ENCODE data around the gene SHISAL1. TPM values are rescaled to one million over a fixed set of nuclear protein-coding genes. Genes with fewer than 3 reads are reported as not detected.

SHISAL1 gene
- total and polyA plus RNA-seq, 10 of the 15 experiments (the other 5 are each of a cell fraction or from before 2014, with no cell fraction given) = not detected

DNA sequence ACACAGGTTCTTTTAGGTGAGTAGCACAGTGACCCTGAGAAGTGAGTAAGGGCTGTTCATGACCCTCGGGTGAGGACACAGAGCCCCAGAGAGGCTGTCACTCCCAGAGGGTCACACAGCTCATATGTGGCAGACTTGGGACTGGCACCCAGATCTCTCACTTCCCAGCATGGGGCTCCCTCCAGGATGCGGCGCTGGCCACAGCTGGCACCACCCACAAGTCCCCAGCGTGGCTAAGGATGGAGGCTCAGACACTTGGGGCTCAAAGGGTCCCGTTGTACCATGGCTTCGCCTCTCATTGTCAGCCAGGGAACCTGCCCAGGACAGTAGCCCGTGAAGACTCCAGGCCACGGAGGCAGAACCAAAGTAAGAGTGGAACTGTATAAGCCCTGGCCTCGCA lies 6.0 kb upstream of the SHISAL1 start:
- BruUV-seq (replicated peaks) = no TSS peak
- DNase-seq (ENCODE audit: low read depth, low spot score) (no peak), FAIRE-seq (no peak), ATAC-seq (no peak)
- ChIA-PET RAD21 (ENCODE audit: unreplicated experiment) (no interaction called here), SMC1A (ENCODE audit: uncharacterized antibody, unreplicated experiment) (no interaction called here), CTCF (no interaction called here), POLR2A (no interaction called here)
- WGBS (ENCODE audit: insufficient coverage, insufficient replicate concordance, low lambda C conversion rate, missing lambda C conversion rate) = 46% methylated on average over 9 of the region's 9 CpGs
- in situ Hi-C loops (cut with MboI) (no loop called here), intact Hi-C loops (cut with micrococcal nuclease; ENCODE audit: unreplicated experiment) (no loop called here)
- H3K9ac ChIP-seq (ENCODE audit: control insufficient read depth, insufficient read depth, low read length) = no peak overlapping the region
- H3K9me3 ChIP-seq (replicated peaks; ENCODE audit: control insufficient read depth, insufficient read depth, low read length) = no peaks in the 10 kb centered on the region
- H3K36me3 ChIP-seq (ENCODE audit: control insufficient read depth in 2 of 2, insufficient read depth in 2 of 2, low read length in 1 of 2) = no peaks in the 10 kb centered on the region
- TF ChIP-seq GATAD2B (conservative IDR thresholded peaks at IDR 0.05; ENCODE audit: low read depth) (no peak), RAD21 (IDR thresholded peaks at IDR 0.05; ENCODE audit: insufficient read depth, low read depth, low read length) (no peak)
- no peaks in the 10 kb centered on the region for H3K79me2 ChIP-seq (ENCODE audit: control insufficient read depth, insufficient read depth, low read length)
- H3K4me3 ChIP-seq = no peak overlapping the region
- H3K4me2 ChIP-seq (ENCODE audit: control insufficient read depth, insufficient read depth) = no peak overlapping the region
- no peak overlapping the region for H3K27ac ChIP-seq (ENCODE audit: control insufficient read depth, insufficient read depth)
- H4K20me1 ChIP-seq (ENCODE audit: control insufficient read depth, insufficient read depth) = no peaks in the 10 kb centered on the region
- H3K27me3 ChIP-seq (replicated peaks in 1 of 2; ENCODE audit: control insufficient read depth in 2 of 2, insufficient read depth in 2 of 2, low read length in 1 of 2) = peaks cover 0 to 1% of the 10 kb centered on the region in 2 experiments; a peak in 2 of 4 replicates
- H3K4me1 ChIP-seq (ENCODE audit: control insufficient read depth, insufficient read depth, low read length) = no peaks in the 10 kb centered on the region
- no peak overlapping the region for H2AFZ ChIP-seq (ENCODE audit: control insufficient read depth, low read depth, low read length)

DNA sequence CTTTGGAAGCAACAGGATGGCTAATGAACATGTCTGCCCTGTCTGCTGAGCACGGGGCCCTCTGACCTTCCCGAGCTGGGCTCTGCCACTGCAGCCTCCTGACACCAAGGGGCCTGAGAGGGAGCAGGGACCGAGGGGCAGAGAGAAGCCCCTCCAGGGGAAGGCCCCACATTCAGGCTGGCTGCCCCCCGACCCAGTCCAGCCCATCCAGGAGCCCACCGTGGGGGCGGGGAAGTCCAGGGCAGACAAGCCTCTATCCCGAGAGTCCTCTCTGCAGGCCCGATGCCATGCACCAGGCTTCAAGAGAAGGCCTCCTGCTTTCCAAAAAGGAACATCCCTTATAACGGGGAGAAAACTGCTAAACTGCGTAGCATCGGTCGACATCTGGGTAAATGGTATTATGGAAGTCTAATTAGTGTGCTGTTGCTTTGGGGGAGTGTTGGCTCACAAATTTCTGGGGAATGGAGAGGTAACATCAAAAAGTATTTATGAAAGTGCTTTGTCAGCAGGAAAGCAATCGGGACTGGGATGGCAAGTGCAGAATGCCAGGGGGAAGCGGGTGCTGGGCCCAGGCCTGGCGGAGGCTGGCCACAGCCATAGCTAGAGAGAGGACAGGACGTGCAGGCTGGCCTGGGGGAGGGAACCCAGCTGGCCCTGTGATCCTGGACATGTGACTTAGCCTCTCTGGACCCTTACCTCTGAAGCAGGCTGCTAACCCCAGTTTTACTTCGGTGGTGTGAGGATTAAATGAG lies 5.3 kb upstream of the SHISAL1 start:
- Histone ChIP-seq H3K79me2 (ENCODE audit: control insufficient read depth, insufficient read depth, low read length) (no peaks in the 10 kb centered on the region), H3K27me3 (replicated peaks in 1 of 2; ENCODE audit: control insufficient read depth in 2 of 2, insufficient read depth in 2 of 2, low read length in 1 of 2) (peaks cover 0 to 1% of the 10 kb centered on the region in 2 experiments; a peak in 2 of 4 replicates), H3K4me3 (no peak overlapping the region), H3K4me2 (ENCODE audit: control insufficient read depth, insufficient read depth) (no peak overlapping the region), H3K9ac (ENCODE audit: control insufficient read depth, insufficient read depth, low read length) (no peak overlapping the region), H3K27ac (ENCODE audit: control insufficient read depth, insufficient read depth) (no peak overlapping the region), H2AFZ (ENCODE audit: control insufficient read depth, low read depth, low read length) (no peak overlapping the region), H4K20me1 (ENCODE audit: control insufficient read depth, insufficient read depth) (no peaks in the 10 kb centered on the region), H3K9me3 (replicated peaks; ENCODE audit: control insufficient read depth, insufficient read depth, low read length) (no peaks in the 10 kb centered on the region), H3K4me1 (ENCODE audit: control insufficient read depth, insufficient read depth, low read length) (no peaks in the 10 kb centered on the region), H3K36me3 (ENCODE audit: control insufficient read depth in 2 of 2, insufficient read depth in 2 of 2, low read length in 1 of 2) (no peaks in the 10 kb centered on the region)
- FAIRE-seq (no peak), ATAC-seq (no peak), DNase-seq (ENCODE audit: low read depth, low spot score) (no peak)
- in situ Hi-C loops (cut with MboI) = no loop called here
- BruUV-seq (replicated peaks) = no TSS peak
- ChIA-PET SMC1A (ENCODE audit: uncharacterized antibody, unreplicated experiment) (no interaction called here), POLR2A (no interaction called here), CTCF (no interaction called here), RAD21 (ENCODE audit: unreplicated experiment) (no interaction called here)
- intact Hi-C loops (cut with micrococcal nuclease; ENCODE audit: unreplicated experiment) = no loop called here
- WGBS (ENCODE audit: insufficient coverage, insufficient replicate concordance, low lambda C conversion rate, missing lambda C conversion rate) = 44% methylated on average over 17 of the region's 17 CpGs
- TF ChIP-seq DPF2 (IDR thresholded peaks at IDR 0.05) = no peak
- no peak for TF ChIP-seq BACH1 (IDR thresholded peaks at IDR 0.05; ENCODE audit: borderline replicate concordance)
- no peak for TF ChIP-seq MTA3 (IDR thresholded peaks at IDR 0.05; ENCODE audit: borderline replicate concordance, low read length)
- TF ChIP-seq, protein P1, sequence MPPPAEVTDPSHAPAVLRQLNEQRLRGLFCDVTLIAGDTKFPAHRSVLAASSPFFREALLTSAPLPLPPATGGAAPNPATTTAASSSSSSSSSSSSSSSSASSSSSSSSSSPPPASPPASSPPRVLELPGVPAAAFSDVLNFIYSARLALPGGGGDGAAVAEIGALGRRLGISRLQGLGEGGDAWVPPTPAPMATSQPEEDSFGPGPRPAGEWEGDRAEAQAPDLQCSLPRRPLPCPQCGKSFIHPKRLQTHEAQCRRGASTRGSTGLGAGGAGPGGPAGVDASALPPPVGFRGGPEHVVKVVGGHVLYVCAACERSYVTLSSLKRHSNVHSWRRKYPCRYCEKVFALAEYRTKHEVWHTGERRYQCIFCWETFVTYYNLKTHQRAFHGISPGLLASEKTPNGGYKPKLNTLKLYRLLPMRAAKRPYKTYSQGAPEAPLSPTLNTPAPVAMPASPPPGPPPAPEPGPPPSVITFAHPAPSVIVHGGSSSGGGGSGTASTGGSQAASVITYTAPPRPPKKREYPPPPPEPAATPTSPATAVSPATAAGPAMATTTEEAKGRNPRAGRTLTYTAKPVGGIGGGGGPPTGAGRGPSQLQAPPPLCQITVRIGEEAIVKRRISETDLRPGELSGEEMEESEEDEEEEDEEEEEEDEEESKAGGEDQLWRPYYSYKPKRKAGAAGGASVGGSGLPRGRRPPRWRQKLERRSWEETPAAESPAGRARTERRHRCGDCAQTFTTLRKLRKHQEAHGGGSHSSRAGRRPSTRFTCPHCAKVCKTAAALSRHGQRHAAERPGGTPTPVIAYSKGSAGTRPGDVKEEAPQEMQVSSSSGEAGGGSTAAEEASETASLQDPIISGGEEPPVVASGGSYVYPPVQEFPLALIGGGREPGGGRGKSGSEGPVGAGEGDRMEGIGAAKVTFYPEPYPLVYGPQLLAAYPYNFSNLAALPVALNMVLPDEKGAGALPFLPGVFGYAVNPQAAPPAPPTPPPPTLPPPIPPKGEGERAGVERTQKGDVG (CRISPR knock-in tag; IDR thresholded peaks at IDR 0.05) = no peak
- no peak for TF ChIP-seq ZBED1 (IDR thresholded peaks at IDR 0.05; ENCODE audit: borderline replicate concordance)
- no peak for TF ChIP-seq SIX5 (IDR thresholded peaks at IDR 0.05; ENCODE audit: low read depth, low read length, severe bottlenecking)
- TF ChIP-seq SUPT20H (IDR thresholded peaks at IDR 0.05; ENCODE audit: borderline replicate concordance, control insufficient read depth, low read depth, low read length) = no peak
- TF ChIP-seq, protein P2, sequence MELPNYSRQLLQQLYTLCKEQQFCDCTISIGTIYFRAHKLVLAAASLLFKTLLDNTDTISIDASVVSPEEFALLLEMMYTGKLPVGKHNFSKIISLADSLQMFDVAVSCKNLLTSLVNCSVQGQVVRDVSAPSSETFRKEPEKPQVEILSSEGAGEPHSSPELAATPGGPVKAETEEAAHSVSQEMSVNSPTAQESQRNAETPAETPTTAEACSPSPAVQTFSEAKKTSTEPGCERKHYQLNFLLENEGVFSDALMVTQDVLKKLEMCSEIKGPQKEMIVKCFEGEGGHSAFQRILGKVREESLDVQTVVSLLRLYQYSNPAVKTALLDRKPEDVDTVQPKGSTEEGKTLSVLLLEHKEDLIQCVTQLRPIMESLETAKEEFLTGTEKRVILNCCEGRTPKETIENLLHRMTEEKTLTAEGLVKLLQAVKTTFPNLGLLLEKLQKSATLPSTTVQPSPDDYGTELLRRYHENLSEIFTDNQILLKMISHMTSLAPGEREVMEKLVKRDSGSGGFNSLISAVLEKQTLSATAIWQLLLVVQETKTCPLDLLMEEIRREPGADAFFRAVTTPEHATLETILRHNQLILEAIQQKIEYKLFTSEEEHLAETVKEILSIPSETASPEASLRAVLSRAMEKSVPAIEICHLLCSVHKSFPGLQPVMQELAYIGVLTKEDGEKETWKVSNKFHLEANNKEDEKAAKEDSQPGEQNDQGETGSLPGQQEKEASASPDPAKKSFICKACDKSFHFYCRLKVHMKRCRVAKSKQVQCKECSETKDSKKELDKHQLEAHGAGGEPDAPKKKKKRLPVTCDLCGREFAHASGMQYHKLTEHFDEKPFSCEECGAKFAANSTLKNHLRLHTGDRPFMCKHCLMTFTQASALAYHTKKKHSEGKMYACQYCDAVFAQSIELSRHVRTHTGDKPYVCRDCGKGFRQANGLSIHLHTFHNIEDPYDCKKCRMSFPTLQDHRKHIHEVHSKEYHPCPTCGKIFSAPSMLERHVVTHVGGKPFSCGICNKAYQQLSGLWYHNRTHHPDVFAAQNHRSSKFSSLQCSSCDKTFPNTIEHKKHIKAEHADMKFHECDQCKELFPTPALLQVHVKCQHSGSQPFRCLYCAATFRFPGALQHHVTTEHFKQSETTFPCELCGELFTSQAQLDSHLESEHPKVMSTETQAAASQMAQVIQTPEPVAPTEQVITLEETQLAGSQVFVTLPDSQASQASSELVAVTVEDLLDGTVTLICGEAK (IDR thresholded peaks at IDR 0.05; ENCODE audit: borderline replicate concordance) = no peak

All from GM12878 (cell line).